ENCODE measurements around the gene ERG28.

- TF ChIP-seq YY1 (IDR thresholded peaks at IDR 0.05; ENCODE audit: insufficient read depth, insufficient read length): no peak
- TF ChIP-seq ZNF274 (IDR thresholded peaks at IDR 0.05; ENCODE audit: low read depth, low read length): no peak
- no peak for TF ChIP-seq SUZ12 (IDR thresholded peaks at IDR 0.05; ENCODE audit: extremely low read depth, insufficient read depth, insufficient read length)
These were observed 13.0 kb downstream of the ERG28 start for GRCh38 chr14:75647640-75648039.
